Measurements from ENCODE around the gene NUDT13. TPM values are rescaled to one million over a fixed set of nuclear protein-coding genes. Genes with fewer than 3 reads are reported as not detected.
"Not testable (repeated sequence)": the region's sequence is repeated elsewhere in the genome, so short reads cannot be mapped to it uniquely, and the experiment has no call there.

Gene NUDT13
- total RNA-seq, 1 donor from 2014 or later: 2.3 TPM

DNA sequence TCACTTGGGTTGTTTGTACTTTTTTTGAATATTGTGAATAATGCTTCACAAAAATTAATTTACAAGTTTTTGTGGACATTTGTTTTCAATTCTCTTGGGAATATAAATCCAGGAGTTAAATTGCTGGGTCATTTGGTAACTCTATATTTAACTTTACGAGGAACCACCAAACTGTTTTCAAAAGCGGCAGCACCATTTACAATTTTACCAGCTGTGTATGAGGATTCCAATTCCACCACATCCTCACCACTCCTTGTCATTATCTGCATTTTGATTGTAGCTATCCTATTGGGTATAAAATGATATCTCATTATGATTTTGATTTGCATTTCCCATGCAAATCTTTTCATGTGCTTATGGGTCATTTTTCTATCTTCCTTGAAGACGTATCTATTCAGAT is 4.0 kb upstream of the NUDT13 start:
- intact Hi-C loops (cut with DNase I): no loop called here
- H3K4me3 ChIP-seq: no peak overlapping the region
- DNase-seq (no peak), ATAC-seq (no peak)
- peaks cover 4% of the 10 kb centered on the region for H3K4me1 ChIP-seq
- H3K36me3 ChIP-seq: no peaks in the 10 kb centered on the region
- H3K27ac ChIP-seq: no peak overlapping the region
- no peaks in the 10 kb centered on the region for H3K9me3 ChIP-seq
- no peaks in the 10 kb centered on the region for H3K27me3 ChIP-seq
- TF ChIP-seq, protein P1, sequence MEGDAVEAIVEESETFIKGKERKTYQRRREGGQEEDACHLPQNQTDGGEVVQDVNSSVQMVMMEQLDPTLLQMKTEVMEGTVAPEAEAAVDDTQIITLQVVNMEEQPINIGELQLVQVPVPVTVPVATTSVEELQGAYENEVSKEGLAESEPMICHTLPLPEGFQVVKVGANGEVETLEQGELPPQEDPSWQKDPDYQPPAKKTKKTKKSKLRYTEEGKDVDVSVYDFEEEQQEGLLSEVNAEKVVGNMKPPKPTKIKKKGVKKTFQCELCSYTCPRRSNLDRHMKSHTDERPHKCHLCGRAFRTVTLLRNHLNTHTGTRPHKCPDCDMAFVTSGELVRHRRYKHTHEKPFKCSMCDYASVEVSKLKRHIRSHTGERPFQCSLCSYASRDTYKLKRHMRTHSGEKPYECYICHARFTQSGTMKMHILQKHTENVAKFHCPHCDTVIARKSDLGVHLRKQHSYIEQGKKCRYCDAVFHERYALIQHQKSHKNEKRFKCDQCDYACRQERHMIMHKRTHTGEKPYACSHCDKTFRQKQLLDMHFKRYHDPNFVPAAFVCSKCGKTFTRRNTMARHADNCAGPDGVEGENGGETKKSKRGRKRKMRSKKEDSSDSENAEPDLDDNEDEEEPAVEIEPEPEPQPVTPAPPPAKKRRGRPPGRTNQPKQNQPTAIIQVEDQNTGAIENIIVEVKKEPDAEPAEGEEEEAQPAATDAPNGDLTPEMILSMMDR (IDR thresholded peaks at IDR 0.05): no peak

DNA sequence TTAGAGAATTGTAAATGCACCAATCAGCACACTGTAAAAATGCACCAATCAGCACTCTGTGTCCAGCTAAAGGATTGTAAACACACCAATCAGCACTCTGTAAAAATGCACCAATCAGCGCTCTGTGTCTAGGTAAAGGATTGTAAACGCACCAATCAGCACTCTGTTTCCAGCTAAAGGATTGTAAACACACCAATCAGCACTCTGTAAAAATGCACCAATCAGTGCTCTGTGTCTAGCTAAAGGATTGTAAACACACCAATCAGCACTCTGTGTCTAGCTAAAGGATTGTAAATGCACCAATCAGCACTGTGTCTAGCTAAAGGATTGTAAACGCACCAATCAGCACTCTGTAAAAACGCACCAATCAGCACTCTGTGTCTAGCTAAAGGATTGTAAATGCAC is 1.0 kb upstream of the NUDT13 start:
- H3K9me3 ChIP-seq; H3K27me3 ChIP-seq; H3K27ac ChIP-seq; H3K4me3 ChIP-seq; ATAC-seq; H3K4me1 ChIP-seq; H3K36me3 ChIP-seq; intact Hi-C loops (cut with DNase I); DNase-seq: not testable (repeated sequence)

DNA sequence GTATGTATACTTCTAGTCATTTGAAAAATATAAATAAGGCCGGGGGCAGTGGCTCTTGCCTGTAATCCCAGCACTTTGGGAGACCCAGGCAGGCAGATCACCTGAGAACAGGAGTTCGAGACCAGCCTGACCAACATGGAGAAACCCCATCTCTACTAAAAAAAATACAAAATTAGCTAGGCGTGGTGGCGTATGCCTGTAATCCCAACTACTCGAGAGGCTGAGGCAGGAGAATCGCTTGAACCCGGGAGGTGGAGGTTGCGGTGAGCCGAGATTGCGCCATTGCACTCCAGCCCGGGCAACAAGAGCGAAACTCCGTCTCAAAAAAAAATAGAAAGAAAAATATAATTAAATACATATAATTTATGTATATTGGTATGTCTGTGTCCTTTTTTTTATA is 1.8 kb downstream of the NUDT13 start:
- intact Hi-C loops (cut with DNase I); H3K36me3 ChIP-seq; H3K9me3 ChIP-seq; H3K27me3 ChIP-seq; DNase-seq; ATAC-seq; H3K27ac ChIP-seq; H3K4me1 ChIP-seq; H3K4me3 ChIP-seq: not testable (repeated sequence)

DNA sequence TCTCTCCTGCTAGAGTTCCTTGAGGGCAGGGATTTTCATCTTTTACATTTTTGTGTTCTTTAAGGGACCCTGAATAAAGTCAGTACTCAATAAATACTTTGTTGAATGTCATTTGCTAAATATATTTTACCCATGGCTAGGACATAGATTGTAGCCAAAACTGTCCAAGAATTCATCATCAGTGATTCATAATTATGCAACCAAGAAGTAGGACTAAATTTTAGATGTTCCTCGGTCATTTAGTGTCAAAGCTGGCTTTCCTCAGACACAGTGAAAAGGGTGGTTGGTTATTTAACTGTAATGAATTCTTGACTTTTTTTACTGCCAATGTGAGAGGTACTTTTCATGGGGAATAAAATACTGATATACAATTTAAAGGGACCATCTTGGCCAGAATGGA is 3.3 kb downstream of the NUDT13 start:
- DNase-seq (no peak), ATAC-seq (no peak)
- Histone ChIP-seq H3K4me1 (peaks cover 4% of the 10 kb centered on the region), H3K27ac (no peak overlapping the region), H3K36me3 (no peaks in the 10 kb centered on the region), H3K27me3 (no peaks in the 10 kb centered on the region), H3K4me3 (no peak overlapping the region), H3K9me3 (no peaks in the 10 kb centered on the region)
- intact Hi-C loops (cut with DNase I): no loop called here
- TF ChIP-seq, protein P1 (IDR thresholded peaks at IDR 0.05): no peak

DNA sequence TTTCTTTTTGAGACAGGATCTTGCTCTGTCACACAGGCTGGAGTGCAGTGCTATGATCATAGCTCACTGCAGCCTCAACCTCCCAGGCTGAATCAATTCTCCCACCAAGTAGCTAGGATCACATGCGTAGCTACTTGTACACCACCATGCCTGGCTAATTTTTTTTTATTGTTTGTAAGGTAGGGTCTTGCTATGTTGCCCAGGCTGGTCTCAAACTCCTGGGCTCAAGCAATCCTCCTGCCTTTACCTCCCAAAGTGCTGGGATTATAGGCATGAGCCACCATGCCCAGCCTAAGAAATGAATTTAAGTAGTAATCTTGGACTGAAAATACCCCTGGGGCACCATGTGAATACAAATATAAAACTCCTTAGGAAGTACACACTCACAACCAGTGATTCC is 5.8 kb downstream of the NUDT13 start:
- Histone ChIP-seq H3K27me3 (no peaks in the 10 kb centered on the region), H3K36me3 (peaks cover 5% of the 10 kb centered on the region), H3K27ac (no peak overlapping the region), H3K4me1 (peaks cover 1% of the 10 kb centered on the region), H3K9me3 (no peaks in the 10 kb centered on the region), H3K4me3 (no peak overlapping the region)
- DNase-seq (no peak), ATAC-seq (no peak)
- intact Hi-C loops (cut with DNase I): no loop called here
- TF ChIP-seq, protein P1 (IDR thresholded peaks at IDR 0.05): no peak

DNA sequence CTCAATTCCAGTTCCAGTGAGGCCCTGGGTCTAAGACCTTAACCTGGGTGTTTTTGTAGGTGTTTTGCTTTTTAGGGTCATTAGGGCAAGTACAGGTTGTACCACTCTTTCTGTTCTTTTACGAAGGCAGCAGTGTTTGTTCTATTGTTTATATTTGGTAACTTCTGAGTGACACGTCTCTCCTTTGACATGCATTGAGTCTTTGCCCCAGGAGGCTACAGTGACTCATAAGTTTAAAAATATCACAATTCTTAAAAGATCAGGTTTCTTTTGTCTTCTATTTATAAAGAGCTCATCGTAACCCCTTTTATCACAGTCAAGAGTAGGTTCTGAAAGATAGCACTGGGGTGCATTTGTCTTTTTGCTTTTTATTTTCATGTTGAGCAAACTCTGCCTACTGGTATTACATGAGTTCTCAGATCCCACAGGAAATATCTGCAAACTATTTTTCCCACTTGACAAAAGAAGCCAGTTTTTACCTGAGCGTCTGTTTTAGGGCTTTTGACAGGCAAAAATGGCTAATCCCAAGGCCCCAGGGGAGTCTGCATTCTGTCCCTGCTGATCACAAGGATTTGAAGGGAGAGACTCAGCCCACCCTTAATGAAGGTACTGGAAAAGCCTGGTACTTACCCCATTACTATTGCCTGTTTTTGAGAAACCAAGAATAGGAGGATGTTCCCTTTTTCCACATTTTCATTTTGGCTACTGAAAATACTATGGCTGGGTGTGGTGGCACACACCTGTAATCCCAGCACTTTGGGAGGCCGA is 7.9 kb downstream of the NUDT13 start:
- Histone ChIP-seq H3K36me3 (peaks cover 5% of the 10 kb centered on the region), H3K9me3 (no peaks in the 10 kb centered on the region), H3K27me3 (no peaks in the 10 kb centered on the region), H3K4me1 (no peaks in the 10 kb centered on the region), H3K27ac (no peak overlapping the region), H3K4me3 (no peak overlapping the region)
- ATAC-seq (peak; percentile 30), DNase-seq (no peak)
- intact Hi-C loops (cut with DNase I): no loop called here
- TF ChIP-seq, protein P1 (IDR thresholded peaks at IDR 0.05): no peak

DNA sequence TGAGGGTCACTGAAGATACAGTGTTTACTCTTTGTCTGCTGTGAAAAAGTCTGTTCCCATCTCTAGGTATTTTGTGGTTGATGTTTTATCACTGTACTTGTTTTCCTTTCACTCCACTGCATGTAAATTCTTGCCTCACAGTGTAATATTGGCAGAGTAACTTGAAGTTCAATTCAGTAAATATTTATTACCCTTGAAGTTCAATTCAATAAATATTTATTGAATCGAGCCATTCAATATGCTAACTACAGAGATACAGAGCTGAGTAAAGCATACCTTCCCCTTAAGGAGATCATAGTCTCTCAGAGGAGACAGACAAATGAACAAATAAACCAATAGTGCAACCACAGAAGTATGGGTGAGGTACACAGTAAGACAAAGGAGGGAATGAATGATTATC is 9.2 kb downstream of the NUDT13 start:
- TF ChIP-seq, protein P1 (IDR thresholded peaks at IDR 0.05): no peak
- Histone ChIP-seq H3K27me3 (no peaks in the 10 kb centered on the region), H3K4me3 (no peak overlapping the region), H3K27ac (no peak overlapping the region), H3K4me1 (no peaks in the 10 kb centered on the region), H3K9me3 (no peaks in the 10 kb centered on the region), H3K36me3 (peaks cover 18% of the 10 kb centered on the region)
- no peak for DNase-seq
- no peak for ATAC-seq
- intact Hi-C loops (cut with DNase I): no loop called here

Measured in upper lobe of right lung (tissue), 1 donor.